Fibroblast of skin of left biceps (primary cell): ENCODE results near the gene PDE1C.

Experiments
- DNase-seq, 2 experiments: peaks; one replicate each; pipeline ENCODE4 v3.0.0-alpha.2; 2013; ENCODE audit warnings: low read depth in 2 of 2

The PDE1C gene

DNA sequence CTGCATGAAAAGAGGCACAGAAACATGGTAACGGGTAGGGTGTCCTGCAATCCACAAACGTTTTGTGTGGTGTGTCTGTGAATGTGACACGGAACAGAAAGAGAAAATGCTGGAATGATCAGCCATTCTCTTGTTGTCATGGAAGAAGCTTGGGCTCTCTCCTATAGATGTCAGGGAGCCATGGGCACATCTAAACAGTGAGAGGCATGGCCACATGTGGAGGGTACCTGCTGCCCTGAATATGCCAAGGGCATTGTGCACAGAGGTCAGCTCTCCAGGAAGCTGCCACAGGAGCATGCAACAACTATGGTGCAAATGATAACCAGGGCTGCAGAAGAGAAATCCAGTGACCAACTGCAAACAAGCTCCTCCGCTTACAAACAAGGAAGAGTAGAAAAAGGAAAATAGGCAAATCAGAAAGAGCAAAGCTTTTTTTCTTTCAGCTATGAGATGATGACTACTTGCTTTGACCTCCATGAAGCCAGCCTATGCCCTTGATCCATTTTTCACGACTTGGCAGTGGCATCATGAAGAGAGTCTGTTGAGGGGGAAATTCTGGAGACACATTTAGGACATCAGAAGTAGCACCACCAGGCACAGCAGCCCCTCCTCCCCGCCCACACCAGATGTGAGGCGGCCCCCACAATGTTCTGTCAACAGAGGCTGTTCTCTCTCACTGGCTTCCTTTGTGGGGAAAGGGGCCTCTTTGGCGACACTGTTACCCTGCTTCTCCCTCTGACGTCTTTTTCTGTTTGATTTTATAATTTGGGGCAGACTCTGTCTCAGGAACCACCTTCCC is 4.8 kb upstream of the PDE1C start:
- no peak for DNase-seq

DNA sequence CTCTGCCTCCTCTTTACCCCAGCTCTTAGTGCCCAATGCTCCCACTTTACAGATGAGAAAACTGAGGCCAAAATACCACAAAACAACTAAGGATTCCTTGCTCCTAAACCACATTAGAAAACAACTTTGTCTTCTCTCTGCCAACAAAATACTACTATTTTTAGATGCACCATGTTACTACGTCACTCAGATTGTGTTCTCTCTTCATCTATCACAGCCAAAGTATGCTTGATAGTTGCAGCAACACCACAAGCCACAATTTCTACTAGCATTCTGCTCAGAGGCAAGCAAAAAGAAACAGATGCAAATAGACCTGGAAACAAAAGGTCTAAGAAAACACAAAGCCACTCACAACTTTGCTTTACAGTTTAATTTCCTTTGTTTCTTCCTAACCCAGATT is 3.3 kb upstream of the PDE1C start:
- no peak for DNase-seq

DNA sequence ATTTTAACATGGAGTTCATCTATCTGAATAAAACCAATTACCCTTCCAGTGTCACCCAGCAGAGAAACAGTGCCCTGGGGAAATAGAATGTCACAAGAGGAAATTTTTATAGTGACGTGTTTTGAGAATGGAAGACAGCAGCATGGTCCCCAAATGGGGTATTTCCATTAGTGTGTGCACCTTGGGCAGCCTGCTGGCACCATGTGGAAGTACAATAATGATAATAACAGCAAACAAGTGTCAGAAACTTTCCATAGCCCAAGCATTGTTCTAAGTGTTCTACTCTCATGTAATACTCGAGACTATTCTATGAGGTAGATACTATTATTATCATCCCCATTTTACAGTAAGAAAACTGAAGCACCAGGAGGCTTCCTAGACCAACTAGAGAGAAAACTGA is 2.2 kb upstream of the PDE1C start:
- no peak for DNase-seq

- DNase-seq, result no peak
These were observed 1.4 kb upstream of the PDE1C start for GRCh38 chr7:32071466-32072091.

DNA sequence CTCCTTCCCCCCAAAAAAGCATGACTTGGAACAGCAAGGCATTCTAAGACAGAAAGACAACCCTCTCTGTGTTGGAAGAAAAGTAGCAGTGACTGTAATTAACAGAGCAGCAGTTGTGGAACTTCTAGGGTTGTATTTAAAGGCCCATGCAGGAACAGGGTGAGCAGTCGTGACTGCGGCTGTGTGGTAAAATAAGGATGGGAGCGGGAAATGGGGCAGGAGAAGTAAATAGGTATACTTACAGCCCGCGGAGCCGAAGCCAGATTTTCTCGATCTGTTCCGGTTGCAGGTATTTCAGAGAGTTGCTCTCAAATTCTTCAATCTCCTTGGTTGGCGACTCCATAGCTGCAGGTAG is 179 bp downstream of the PDE1C start:
- DNase-seq, result no peak

- DNase-seq, result no peak
These were observed 1.0 kb downstream of the PDE1C start for GRCh38 chr7:32069116-32069650.

DNA sequence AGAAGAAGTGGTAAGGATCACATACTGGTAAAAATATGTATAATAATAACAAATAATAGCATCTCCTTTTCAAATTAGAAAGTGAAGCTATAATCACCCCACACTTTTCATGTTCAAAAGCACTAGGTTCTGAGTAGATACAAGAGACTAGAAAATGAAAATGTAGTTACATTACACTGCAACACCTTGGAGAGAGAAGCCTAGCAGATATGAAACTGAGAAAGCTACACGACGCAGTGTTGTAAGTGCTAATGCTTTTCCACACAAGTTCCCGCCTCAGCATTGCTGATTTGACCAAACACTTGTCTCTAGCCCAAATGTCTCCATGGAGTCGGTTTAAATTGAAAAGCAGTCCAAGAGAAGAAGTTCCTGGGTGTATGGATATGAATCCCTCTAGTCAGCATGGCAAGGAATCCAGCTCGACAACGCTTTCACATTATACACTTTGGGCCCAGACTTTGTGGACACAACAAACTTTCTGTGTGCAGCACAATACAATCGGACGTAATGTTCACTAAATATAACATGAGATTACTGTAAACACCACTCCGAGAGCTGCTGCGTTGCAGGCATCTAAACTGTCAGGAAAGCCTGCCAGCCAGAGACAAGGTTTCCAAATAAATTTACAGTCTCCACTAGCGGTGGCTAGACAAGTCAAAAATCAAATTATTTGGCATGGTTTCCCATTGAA is 1.7 kb downstream of the PDE1C start:
- DNase-seq, result no peak

- DNase-seq, result no peak
These were observed 3.8 kb downstream of the PDE1C start for GRCh38 chr7:32066441-32066840.

- no peak for DNase-seq
These were observed 6.6 kb downstream of the PDE1C start for GRCh38 chr7:32063614-32064013.

GRCh38 chr7:32062150-32062549 is 8.1 kb downstream of the PDE1C start:
- no peak for DNase-seq

GRCh38 chr7:32061346-32061745 is 8.9 kb downstream of the PDE1C start:
- DNase-seq, result no peak

- no peak for DNase-seq
These were observed 10.8 kb downstream of the PDE1C start for GRCh38 chr7:32059289-32060011.

DNA sequence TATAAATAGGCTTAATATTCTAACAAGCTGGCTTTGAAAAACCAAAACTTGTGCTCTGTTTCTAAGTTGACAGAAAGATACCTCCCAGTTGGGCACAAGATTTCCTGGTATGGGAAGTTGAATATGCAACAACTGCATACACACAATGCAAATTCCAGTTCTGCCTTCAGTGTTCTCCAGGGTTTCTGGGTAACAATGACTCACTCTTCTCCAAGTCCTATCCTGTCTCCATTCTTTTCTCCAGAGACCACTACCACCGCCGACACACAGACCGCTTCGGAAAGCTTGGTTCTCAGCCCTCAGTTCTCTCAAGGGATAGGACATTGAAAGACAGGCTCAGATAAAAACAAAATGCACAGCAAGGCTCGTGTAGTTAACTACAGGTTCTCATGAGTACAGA is 12.2 kb downstream of the PDE1C start:
- no peak for DNase-seq

DNA sequence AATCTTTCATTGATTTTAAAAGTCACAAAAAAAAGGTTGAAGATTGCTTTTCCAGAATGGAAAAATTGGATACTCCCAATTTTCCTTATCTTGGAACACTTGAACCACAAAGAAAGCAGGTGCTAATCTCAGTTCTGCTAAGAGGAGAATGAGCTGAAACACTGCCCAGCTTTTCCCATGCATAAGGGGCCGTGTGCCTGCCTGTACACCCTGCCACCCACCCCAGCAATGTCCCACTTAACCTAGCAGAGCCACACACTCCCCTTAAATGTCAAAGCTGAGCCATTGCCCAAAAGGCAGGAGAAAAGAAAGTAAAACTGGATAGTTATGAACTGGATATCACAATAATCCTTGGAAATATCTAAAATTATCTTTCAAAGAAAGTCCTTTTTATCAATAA is 13.4 kb downstream of the PDE1C start:
- no peak for DNase-seq

GRCh38 chr7:32053204-32053603 is 17.0 kb downstream of the PDE1C start:
- DNase-seq, result no peak

GRCh38 chr7:32051128-32051527 is 19.1 kb downstream of the PDE1C start:
- no peak for DNase-seq

GRCh38 chr7:32049599-32049998 is 20.6 kb downstream of the PDE1C start:
- no peak for DNase-seq

DNA sequence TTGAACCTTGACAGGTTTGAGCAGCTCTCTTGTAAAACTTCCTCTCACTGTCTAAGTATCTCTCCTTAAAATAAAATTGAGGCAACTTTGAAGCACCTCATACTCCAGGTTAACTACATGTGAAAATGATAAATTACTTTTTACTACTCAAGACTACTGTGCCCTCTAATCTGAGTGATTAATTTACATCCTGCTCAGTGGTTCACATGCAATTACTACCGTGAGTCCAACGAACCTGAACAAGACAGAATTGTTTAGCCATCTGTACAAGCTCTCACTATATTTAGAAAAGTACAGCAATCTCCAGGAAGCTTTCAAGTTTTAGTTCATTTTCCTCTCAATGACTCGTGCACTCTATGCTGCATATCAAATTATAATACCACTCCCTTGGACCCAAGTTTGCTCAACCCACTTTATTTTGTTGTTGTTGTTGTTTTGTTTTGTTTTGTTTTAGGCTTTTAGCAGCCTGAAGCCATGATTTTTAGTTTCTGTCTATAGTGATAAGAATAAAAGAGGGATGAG is 21.2 kb downstream of the PDE1C start:
- DNase-seq, result no peak

- no peak for DNase-seq
These were observed 22.4 kb downstream of the PDE1C start for GRCh38 chr7:32047801-32048200.

DNA sequence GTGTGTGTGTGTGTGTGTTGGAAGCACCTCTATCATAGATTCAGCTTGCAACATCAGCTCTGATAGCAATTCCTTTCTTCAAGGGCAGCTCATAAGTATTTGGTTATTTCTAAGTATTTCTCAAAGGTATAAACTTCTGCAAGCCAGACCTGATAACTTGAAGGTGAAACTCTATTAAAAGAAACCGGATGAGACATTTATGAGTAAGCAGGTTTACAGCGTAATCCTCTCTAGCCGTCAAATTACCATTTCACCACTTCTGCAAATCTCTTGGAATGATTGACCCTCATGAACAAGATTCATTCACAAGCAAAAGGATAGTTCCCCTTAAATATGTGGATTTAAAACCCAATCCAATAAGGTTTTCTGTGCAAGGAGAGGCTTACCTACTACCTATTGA is 23.1 kb downstream of the PDE1C start:
- DNase-seq, result no peak

DNA sequence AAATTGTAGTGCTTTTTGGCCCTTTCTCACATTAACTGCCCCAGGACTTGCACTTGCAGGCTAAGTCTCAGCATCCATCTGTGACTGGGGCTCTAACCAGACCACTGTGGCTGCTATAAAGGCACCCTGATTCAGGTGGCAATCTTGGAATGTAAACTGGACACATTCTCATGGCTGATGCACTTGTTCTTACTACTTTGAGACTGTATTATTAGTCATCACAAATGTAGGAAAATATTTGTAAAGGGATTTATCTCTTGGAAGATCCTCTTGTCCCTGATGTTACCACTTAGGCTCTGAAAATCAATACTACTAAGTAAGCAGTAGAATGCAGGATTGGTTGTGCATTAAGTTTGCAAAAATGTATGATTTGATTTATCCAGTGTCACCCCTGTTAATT is 25.0 kb downstream of the PDE1C start:
- no peak for DNase-seq

DNA sequence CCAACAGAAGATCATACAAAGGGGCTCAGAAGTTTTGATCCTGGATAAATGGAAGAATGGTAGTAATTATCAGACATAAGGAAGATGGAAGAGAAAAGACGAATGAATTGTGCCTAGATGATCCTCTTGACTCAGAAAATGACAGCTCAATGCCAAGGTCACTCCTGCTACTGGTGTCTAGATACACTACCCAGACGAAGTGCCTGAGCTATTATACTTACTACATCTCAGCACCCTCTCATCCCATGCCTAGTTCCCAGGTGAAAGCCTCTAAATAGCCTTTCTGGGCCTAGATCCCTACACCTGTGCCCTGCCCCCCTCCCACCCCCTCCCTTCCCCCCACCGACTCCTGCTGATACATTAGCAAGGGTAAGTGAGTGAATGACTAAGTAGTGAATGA is 25.5 kb downstream of the PDE1C start:
- no peak for DNase-seq
